ENCODE results near the gene LBH.

Gene LBH

GRCh38 chr2:30231212-30231995 lies at the start of gene LBH:
TSS of gene LBH (plus strand) at chr2:30231534. CDS start at chr2:30231739, 205 bp downstream.
- Mint-ChIP-seq H3K9me3 (no peaks in the 10 kb centered on the region), H3K27ac (peak within 1 kb of the TSS; percentile 96), H3K27me3 (no peaks in the 10 kb centered on the region), H3K4me1 (peaks cover 65% of the 10 kb centered on the region), H3K4me3 (peak within 1 kb of the TSS; percentile 88), H3K36me3 (ENCODE audit: low read depth) (peaks cover 22% of the 10 kb centered on the region)
- ATAC-seq (peak; percentile 15), DNase-seq (peak; percentile 90)

- Mint-ChIP-seq H3K27me3 (no peaks in the 10 kb centered on the region), H3K36me3 (ENCODE audit: low read depth) (no peaks in the 10 kb centered on the region), H3K27ac (no peak overlapping the region), H3K4me3 (no peak overlapping the region), H3K9me3 (no peaks in the 10 kb centered on the region), H3K4me1 (no peaks in the 10 kb centered on the region)
- no peak for ATAC-seq
- no peak for DNase-seq
These were observed 47.3 kb upstream of the LBH start for GRCh38 chr2:30184035-30184434.

- H3K36me3 Mint-ChIP-seq (ENCODE audit: low read depth), result no peaks in the 10 kb centered on the region
- no peaks in the 10 kb centered on the region for H3K9me3 Mint-ChIP-seq
- H3K27ac Mint-ChIP-seq, result no peak overlapping the region
- ATAC-seq (no peak), DNase-seq (no peak)
- no peak overlapping the region for H3K4me3 Mint-ChIP-seq
- H3K27me3 Mint-ChIP-seq, result no peaks in the 10 kb centered on the region
- no peaks in the 10 kb centered on the region for H3K4me1 Mint-ChIP-seq
These were observed 46.2 kb upstream of the LBH start for GRCh38 chr2:30185178-30185577.

GRCh38 chr2:30188292-30188691 lies 43.0 kb upstream of the LBH start:
- Mint-ChIP-seq H3K9me3 (no peaks in the 10 kb centered on the region), H3K4me3 (no peak overlapping the region), H3K27me3 (no peaks in the 10 kb centered on the region), H3K36me3 (ENCODE audit: low read depth) (no peaks in the 10 kb centered on the region), H3K27ac (no peak overlapping the region), H3K4me1 (no peaks in the 10 kb centered on the region)
- DNase-seq (no peak), ATAC-seq (no peak)

GRCh38 chr2:30190637-30191036 lies 40.7 kb upstream of the LBH start:
- H3K27ac Mint-ChIP-seq, result no peak overlapping the region
- no peak overlapping the region for H3K4me3 Mint-ChIP-seq
- no peaks in the 10 kb centered on the region for H3K27me3 Mint-ChIP-seq
- DNase-seq (no peak), ATAC-seq (no peak)
- H3K9me3 Mint-ChIP-seq, result no peaks in the 10 kb centered on the region
- peaks cover 3% of the 10 kb centered on the region for H3K4me1 Mint-ChIP-seq
- no peaks in the 10 kb centered on the region for H3K36me3 Mint-ChIP-seq (ENCODE audit: low read depth)

- no peaks in the 10 kb centered on the region for H3K9me3 Mint-ChIP-seq
These were observed 40.2 kb upstream of the LBH start for GRCh38 chr2:30191107-30191506.

GRCh38 chr2:30191819-30192271 lies 39.5 kb upstream of the LBH start:
- ATAC-seq, result no peak
- H3K9me3 Mint-ChIP-seq, result no peaks in the 10 kb centered on the region

More at GRCh38 chr2:30191107-30191506, 40.2 kb upstream of the LBH start:
- DNase-seq (no peak), ATAC-seq (no peak)
- H3K27ac Mint-ChIP-seq, result no peak overlapping the region
- peaks cover 4% of the 10 kb centered on the region for H3K4me1 Mint-ChIP-seq
- no peaks in the 10 kb centered on the region for H3K27me3 Mint-ChIP-seq
- H3K4me3 Mint-ChIP-seq, result no peak overlapping the region
- H3K36me3 Mint-ChIP-seq (ENCODE audit: low read depth), result no peaks in the 10 kb centered on the region

GRCh38 chr2:30192314-30192713 lies 39.0 kb upstream of the LBH start:
- no peak overlapping the region for H3K27ac Mint-ChIP-seq
- no peaks in the 10 kb centered on the region for H3K36me3 Mint-ChIP-seq (ENCODE audit: low read depth)
- H3K4me3 Mint-ChIP-seq, result no peak overlapping the region
- DNase-seq, result no peak
- no peaks in the 10 kb centered on the region for H3K27me3 Mint-ChIP-seq
- no peak for ATAC-seq
- peaks cover 9% of the 10 kb centered on the region for H3K4me1 Mint-ChIP-seq
- no peaks in the 10 kb centered on the region for H3K9me3 Mint-ChIP-seq

More at GRCh38 chr2:30191819-30192271, 39.5 kb upstream of the LBH start:
- DNase-seq, result no peak
- Mint-ChIP-seq H3K27ac (no peak overlapping the region), H3K27me3 (no peaks in the 10 kb centered on the region), H3K4me3 (no peak overlapping the region), H3K36me3 (ENCODE audit: low read depth) (no peaks in the 10 kb centered on the region), H3K4me1 (peaks cover 8% of the 10 kb centered on the region)

- no peak overlapping the region for H3K27ac Mint-ChIP-seq
- DNase-seq (no peak), ATAC-seq (no peak)
- no peak overlapping the region for H3K4me3 Mint-ChIP-seq
- no peaks in the 10 kb centered on the region for H3K36me3 Mint-ChIP-seq (ENCODE audit: low read depth)
- H3K4me1 Mint-ChIP-seq, result peaks cover 15% of the 10 kb centered on the region
- no peaks in the 10 kb centered on the region for H3K9me3 Mint-ChIP-seq
- H3K27me3 Mint-ChIP-seq, result no peaks in the 10 kb centered on the region
These were observed 38.1 kb upstream of the LBH start for GRCh38 chr2:30193104-30193681.

- DNase-seq (no peak), ATAC-seq (no peak)
- no peaks in the 10 kb centered on the region for H3K9me3 Mint-ChIP-seq
- H3K36me3 Mint-ChIP-seq (ENCODE audit: low read depth), result no peaks in the 10 kb centered on the region
- no peak overlapping the region for H3K27ac Mint-ChIP-seq
- peaks cover 15% of the 10 kb centered on the region for H3K4me1 Mint-ChIP-seq
- H3K4me3 Mint-ChIP-seq, result no peak overlapping the region
- no peaks in the 10 kb centered on the region for H3K27me3 Mint-ChIP-seq
These were observed 36.9 kb upstream of the LBH start for GRCh38 chr2:30194421-30194820.

- Mint-ChIP-seq H3K27me3 (no peaks in the 10 kb centered on the region), H3K9me3 (no peaks in the 10 kb centered on the region), H3K4me3 (no peak overlapping the region), H3K27ac (no peak overlapping the region), H3K36me3 (ENCODE audit: low read depth) (no peaks in the 10 kb centered on the region), H3K4me1 (peaks cover 15% of the 10 kb centered on the region)
- ATAC-seq (no peak), DNase-seq (no peak)
These were observed 36.3 kb upstream of the LBH start for GRCh38 chr2:30195016-30195415.

GRCh38 chr2:30197570-30198192 lies 33.7 kb upstream of the LBH start:
- Mint-ChIP-seq H3K4me3 (no peak overlapping the region), H3K27me3 (no peaks in the 10 kb centered on the region), H3K36me3 (ENCODE audit: low read depth) (no peaks in the 10 kb centered on the region), H3K4me1 (peaks cover 15% of the 10 kb centered on the region), H3K27ac (no peak overlapping the region), H3K9me3 (no peaks in the 10 kb centered on the region)
- ATAC-seq (peak; percentile 57), DNase-seq (peak; percentile 14)

GRCh38 chr2:30201990-30202389 lies 29.3 kb upstream of the LBH start:
- ATAC-seq (no peak), DNase-seq (no peak)
- Mint-ChIP-seq H3K9me3 (no peaks in the 10 kb centered on the region), H3K27ac (no peak overlapping the region), H3K4me1 (peaks cover 7% of the 10 kb centered on the region), H3K4me3 (no peak overlapping the region), H3K27me3 (no peaks in the 10 kb centered on the region), H3K36me3 (ENCODE audit: low read depth) (no peaks in the 10 kb centered on the region)

- Mint-ChIP-seq H3K36me3 (ENCODE audit: low read depth) (no peaks in the 10 kb centered on the region), H3K27me3 (no peaks in the 10 kb centered on the region), H3K4me3 (no peak overlapping the region), H3K9me3 (no peaks in the 10 kb centered on the region), H3K4me1 (no peaks in the 10 kb centered on the region), H3K27ac (no peak overlapping the region)
- no peak for DNase-seq
- ATAC-seq, result no peak
These were observed 28.2 kb upstream of the LBH start for GRCh38 chr2:30203156-30203555.

GRCh38 chr2:30204281-30204680 lies 27.1 kb upstream of the LBH start:
- Mint-ChIP-seq H3K27me3 (no peaks in the 10 kb centered on the region), H3K36me3 (ENCODE audit: low read depth) (no peaks in the 10 kb centered on the region), H3K27ac (no peak overlapping the region), H3K4me1 (peaks cover 10% of the 10 kb centered on the region), H3K4me3 (no peak overlapping the region), H3K9me3 (no peaks in the 10 kb centered on the region)
- no peak for DNase-seq
- ATAC-seq, result no peak
